Fibroblast of upper back skin (primary cell): ENCODE data around the gene ABCD2.
A peak's percentile ranks its signal among the peaks of the same experiment; 100 is the strongest.
"Not testable (repeated sequence)": the region's sequence is repeated elsewhere in the genome, so short reads cannot be mapped to it uniquely, and the experiment has no call there.

Experiments used
- DNase-seq: peaks from one replicate; pipeline ENCODE4 v3.0.0-alpha.2; 2013

The ABCD2 gene

DNA sequence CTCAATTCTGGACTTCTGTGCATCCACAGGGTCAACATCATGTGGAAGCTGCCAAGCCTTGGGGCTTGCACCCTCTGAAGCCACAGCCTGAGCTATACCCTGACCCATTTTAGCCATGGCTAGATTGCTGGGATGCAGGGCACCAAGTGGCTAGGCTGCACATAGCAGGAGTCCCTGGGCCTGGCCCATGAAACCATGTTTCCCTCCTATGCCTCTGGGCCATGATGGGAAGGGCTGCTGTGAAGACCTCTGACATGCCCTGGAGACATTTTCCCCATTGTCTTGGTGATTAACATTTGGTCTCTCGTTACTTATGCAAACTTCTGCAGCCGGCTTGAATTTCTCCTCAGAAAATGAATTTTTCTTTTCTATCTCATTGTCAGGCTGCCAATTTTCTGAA, 92.6 kb downstream of the ABCD2 start:
- DNase-seq = no peak

DNA sequence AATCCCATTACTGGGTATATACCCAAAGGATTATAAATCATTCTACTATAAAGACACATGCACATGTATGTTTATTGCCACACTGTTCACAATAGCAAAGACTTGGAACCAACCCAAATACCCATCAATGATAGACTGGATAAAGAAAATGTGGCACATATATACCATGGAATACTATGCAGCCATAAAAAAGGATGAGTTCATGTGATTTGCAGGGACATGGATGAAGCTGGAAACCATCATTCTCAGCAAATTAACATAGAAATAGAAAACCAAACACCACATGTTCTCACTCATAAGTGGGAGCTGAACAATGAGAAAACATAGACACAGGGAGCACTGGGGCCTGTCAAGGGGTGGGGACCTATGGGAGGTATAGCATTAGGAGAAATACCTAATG, 97.4 kb downstream of the ABCD2 start:
- DNase-seq = not testable (repeated sequence)

DNA sequence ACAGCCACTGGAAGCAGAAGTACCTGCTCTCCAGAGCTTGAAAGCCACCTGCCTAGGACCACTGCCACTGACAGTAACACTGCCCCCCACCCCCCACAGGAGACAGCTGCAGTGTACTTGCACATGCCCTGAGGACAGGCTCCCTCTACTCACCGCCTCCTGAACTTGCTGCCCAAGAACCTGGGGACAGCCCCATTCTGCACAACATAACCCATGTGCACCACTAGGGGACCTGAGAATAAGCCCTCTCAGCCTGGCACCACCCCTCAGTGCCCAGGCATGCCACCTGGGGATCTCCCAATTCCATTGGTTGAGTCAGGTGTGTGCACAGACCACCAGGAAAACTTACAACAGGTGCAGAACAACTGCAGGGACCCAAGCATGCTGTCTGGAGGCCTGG, 109.6 kb downstream of the ABCD2 start:
- DNase-seq = no peak

DNA sequence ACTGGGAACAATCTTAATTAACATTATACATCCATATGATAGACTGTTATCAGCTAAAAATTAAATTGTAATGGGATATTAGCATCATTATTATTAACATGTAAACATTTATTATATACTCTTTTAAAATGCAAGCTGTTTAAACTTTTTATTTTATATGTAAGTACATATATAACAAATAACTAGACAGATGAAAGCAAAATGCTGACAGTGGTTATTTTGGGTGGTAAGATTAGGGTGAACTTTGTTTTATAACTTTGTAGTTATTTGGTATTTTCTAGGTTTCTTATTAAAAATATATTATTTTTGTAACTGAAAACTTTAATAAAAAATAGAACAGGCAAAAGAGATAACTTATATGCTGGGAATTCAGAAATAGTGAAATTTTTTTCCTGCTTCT, 114.0 kb downstream of the ABCD2 start:
- DNase-seq = no peak

DNA sequence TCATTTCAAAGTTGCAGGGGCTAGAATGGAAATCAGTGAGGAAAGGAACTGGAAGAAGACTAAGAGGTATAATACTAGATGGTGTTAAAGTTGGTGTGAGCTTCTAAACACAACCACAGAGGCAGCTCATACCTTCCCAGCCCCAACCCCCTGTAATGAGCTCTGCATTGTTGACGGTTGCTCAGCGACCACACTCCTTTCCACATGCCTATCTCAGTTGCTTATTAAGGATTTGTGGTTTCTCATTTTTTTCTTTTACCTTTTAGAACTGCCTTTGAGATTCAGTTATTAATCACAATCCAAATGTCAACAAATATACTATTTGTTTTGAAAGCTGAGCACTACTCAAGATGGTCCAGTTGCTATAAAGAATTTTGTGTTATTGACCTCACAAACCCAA, 114.6 kb downstream of the ABCD2 start:
- no peak for DNase-seq

DNA sequence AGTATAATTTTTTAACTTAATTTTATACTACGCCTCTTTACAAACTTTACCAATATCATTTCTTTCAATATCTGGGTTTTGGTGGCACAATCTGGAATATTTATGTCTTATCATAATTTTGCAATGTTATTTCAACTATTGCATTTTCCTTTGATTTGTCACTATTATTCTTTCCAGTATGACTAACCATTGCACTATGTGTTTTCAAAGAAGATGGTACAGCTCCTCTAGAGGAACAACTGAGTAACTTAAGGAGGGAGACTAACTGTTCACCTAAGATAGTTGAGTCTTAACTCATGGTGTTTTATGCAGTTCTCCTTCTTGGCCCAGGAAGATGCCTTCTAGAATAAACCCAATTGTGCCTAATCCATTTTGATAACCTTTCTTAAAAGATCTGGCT, 116.2 kb downstream of the ABCD2 start:
- peak; percentile 1 for DNase-seq

DNA sequence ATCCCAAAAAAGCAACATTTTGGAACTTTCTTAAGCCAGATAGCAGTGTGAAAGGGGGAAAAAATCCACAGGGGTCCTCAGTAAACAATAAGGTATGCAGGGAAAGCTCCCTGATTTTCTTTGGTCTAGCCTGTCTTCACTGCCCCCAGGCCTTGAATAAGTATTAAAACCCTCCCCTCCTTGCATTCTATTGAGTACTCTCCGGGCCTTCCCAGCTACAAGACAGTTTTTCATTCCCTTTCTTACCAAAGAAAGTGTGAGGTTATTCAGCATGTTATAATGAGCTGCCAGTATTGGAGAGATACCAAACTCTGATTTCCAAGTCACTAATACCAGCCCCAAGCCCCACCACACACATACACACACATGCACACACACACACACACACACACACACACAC, 116.9 kb downstream of the ABCD2 start:
- no peak for DNase-seq
